Fibroblast of the aortic adventitia (primary cell): ENCODE data around the gene SLC15A3. TPM values are rescaled to one million over a fixed set of nuclear protein-coding genes. Genes with fewer than 3 reads are reported as not detected.
A peak's percentile ranks its signal among the peaks of the same experiment; 100 is the strongest.

Source experiments
- DNase-seq: peaks from one replicate; pipeline ENCODE4 v3.0.0-alpha.2; 2010; ENCODE audit warnings: low read depth
- H3K4me3 ChIP-seq: 2 replicates; pipeline ENCODE4 v1.5.1; 2011; ENCODE audit warnings: low read depth, mild to moderate bottlenecking, control low read depth, low read length, moderate library complexity
- CTCF ChIP-seq: IDR thresholded peaks from 2 replicates; pipeline ENCODE4 v1.5.1; 2011; ENCODE audit warnings: mild to moderate bottlenecking, low read length, control low read depth, inconsistent platforms; ENCODE audit not compliant: insufficient read depth
- total RNA-seq: library from RNA; depleted of rRNA; stranded (reverse); fragments of >200 nt; gene quantifications from 2 replicates; pipeline ENCODE4 v1.2.3, GENCODE V29; 2012; ENCODE audit warnings: low replicate concordance

SLC15A3 gene
- total RNA-seq, 1 donor = 6.8 TPM

- TF ChIP-seq CTCF = no peak
- peak overlapping the region; percentile 95 for H3K4me3 ChIP-seq
- no peak for DNase-seq
Observed at GRCh38 chr11:60905047-60905446, 46.9 kb downstream of the SLC15A3 start.

DNA sequence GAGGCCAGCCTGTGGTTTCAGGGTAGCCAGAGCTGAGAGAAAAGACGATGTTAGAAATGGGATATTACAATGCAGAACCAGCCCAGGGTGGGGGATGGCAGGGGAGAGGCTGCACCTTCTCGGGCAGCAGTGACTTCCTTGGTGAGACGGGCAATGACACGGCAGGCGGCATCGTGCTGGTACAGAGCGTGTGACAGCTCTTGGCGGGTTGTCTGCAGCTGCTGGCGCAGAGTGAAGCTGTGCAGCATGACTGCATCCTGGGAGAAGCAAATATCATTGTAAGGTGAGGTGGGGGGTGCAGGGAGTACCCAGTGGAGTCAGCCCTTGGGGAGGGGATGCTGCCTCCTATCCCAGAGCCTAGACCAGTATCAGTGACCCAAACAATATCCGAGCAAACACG lies 49.4 kb downstream of the SLC15A3 start:
- H3K4me3 ChIP-seq = no peak overlapping the region
- no peak for TF ChIP-seq CTCF
- DNase-seq = no peak

GRCh38 chr11:60900673-60901404 lies 51.1 kb downstream of the SLC15A3 start:
- no peak for TF ChIP-seq CTCF
- no peak overlapping the region for H3K4me3 ChIP-seq
- no peak for DNase-seq

GRCh38 chr11:60899977-60900376 lies 52.0 kb downstream of the SLC15A3 start:
- no peak for TF ChIP-seq CTCF
- DNase-seq = no peak

DNA sequence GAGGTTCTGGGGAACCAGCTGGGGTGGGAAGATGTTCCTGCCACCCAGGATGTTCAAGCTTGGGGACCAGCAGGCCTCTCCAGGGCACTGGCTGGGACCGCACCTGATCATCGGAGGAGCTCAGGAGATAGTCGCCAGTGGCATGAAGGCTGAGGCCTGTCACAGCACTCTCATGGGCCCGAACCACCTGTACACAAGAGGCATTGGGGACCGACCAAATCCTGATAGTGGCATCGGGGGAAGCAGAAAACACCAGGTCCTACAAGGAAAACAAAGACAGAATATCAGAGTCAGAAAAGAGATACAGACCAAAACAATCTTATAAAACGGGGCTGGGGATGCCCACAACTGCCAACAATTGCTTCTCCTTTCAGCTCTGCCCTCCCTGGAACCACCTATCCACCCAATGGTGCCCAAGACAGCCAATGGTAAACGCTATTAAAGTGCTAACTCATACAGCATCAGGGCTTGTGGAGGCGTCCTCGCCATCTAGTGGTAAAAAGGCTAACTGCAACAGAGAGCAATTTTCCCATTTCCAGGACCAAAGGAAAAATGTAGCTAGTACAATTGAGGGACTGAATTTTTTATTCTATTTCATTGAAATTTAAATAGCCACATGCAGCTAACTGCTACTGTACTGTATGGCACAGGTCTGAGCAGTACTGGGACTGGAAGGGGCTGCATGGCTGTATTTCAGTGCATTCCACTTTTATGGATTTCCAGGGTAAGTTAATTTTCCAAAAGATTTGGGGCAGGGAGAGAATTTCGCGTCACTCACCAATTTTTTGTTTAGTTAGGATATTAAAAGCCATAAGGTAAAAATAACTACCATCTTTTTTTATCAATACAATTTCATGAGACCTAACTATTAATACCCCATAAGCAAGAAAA lies 52.7 kb downstream of the SLC15A3 start:
- peak; percentile 79 for DNase-seq
- TF ChIP-seq CTCF = peak; percentile 97
- H3K4me3 ChIP-seq = no peak overlapping the region

More at GRCh38 chr11:60899977-60900376, 52.0 kb downstream of the SLC15A3 start:
- H3K4me3 ChIP-seq = no peak overlapping the region

DNA sequence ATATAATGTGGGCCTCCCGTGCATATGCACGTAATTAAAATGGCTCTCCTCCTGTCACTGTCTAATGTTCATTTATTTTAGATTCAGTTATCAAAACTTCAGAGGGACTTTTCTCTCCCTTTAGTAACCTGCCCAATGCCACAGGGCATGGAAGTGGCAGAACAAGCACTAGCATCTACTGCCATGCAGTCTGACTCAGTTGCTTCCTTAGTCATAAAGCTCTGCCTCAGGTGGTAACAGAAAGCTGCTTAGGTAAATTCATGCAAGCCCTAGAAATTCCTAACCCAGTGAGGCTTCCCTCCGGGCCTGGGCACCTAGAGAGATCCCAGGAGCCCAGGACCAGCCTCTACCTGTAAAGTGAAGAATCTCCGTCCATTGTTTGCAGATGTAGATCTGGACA lies 54.5 kb downstream of the SLC15A3 start:
- no peak overlapping the region for H3K4me3 ChIP-seq
- no peak for DNase-seq
- TF ChIP-seq CTCF = no peak
